Transverse colon (tissue), 4 donors: ENCODE data around the gene LILRB4.

Source experiments
- CTCF ChIP-seq, 5 experiments: fragments of 200-600 bp in 3 of 5; fragments of 450-650 bp in 2 of 5; sonication (generic) in 3 of 5; IDR thresholded peaks; 1 replicate in 2 of 5; 2 replicates in 3 of 5; pipeline ENCODE4 v1.5.1; 2016 to 2017; ENCODE audit warnings: antibody characterized with exemption in 5 of 5, inconsistent platforms in 3 of 5, mild to moderate bottlenecking in 2 of 5, moderate library complexity in 1 of 5
- EP300 ChIP-seq: sonication (generic); formaldehyde crosslinking; IDR thresholded peaks from one replicate; pipeline ENCODE4 v1.6.1; 2017; ENCODE audit warnings: antibody characterized with exemption, low read depth
- POLR2A ChIP-seq: fragments of 450-650 bp; IDR thresholded peaks from one replicate; pipeline ENCODE4 v1.6.1; 2016; ENCODE audit warnings: antibody characterized with exemption, mild to moderate bottlenecking, moderate library complexity
- POLR2AphosphoS5 ChIP-seq, 3 donors: sonication (generic); formaldehyde crosslinking; IDR thresholded peaks; one replicate each; pipeline ENCODE4 v1.6.1; 2016; ENCODE audit warnings: antibody characterized with exemption in 3 of 3

DNA sequence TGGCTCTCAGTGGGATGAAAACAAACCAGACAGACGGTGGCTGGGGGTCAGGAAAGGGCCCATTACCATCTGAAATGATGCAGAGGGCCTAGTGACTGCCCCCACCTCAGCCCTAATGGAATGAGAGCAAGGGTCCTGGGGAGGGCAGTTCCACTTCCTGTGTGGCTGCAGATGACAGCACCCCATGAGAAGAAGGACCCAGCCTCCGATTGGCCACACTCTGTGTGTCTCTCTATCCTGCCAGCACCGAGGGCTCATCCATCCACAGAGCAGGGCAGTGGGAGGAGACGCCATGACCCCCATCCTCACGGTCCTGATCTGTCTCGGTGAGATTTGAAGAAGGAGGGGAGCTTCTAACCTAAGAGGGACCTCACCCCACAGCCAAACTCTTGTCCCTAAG is 32.0 kb upstream of the LILRB4 start:
- TF ChIP-seq CTCF (IDR thresholded peaks at IDR 0.05) (no peak), POLR2A (no peak), POLR2AphosphoS5 (IDR thresholded peaks at IDR 0.05) (no peak), EP300 (no peak)
